IMR-90 (cell line): ENCODE data around the gene ZBTB7B. TPM values are rescaled to one million over a fixed set of nuclear protein-coding genes. Genes with fewer than 3 reads are reported as not detected.

Source experiments
- ATAC-seq: fragments of 200-7000 bp; cut with Tn5 transposase; 2 replicates; pipeline ENCODE4 v1.9.1; 2020; ENCODE audit warnings: low read depth, mild to moderate bottlenecking, moderate library complexity
- BruUV-seq: library from RNA; stranded (reverse); fragments of 400-500 nt; replicated peaks from 2 replicates; lab custom pipeline; 2021; lab: Mats Ljungman, UMichigan
- CTCF ChIA-PET: fragments of 300-600 bp; formaldehyde crosslinking; extraction: SDS; loops from one replicate; lab custom pipeline; 2021; ENCODE audit warnings: antibody characterized with exemption; lab: Yijun Ruan, JAX
- POLR2A ChIA-PET: fragments of 300-600 bp; sonication (Branson Sonifier 250); formaldehyde crosslinking; loops from one replicate; lab custom pipeline; 2022; ENCODE audit warnings: antibody characterized with exemption; ENCODE audit not compliant: unreplicated experiment; lab: Charles Lee
- DNase-seq: peaks from one replicate; pipeline ENCODE4 v3.0.0; 2013
- H2AFZ ChIP-seq: replicated peaks from 2 replicates; pipeline ENCODE3; 2013; ENCODE audit warnings: low read length, mild to moderate bottlenecking; ENCODE audit not compliant: poor library complexity
- H2AK5ac ChIP-seq: 2 replicates; pipeline ENCODE4 v1.6.1; 2013; ENCODE audit warnings: low read depth, low read length, inconsistent platforms
- H2AK9ac ChIP-seq: replicated peaks from 2 replicates; pipeline ENCODE3; 2013; ENCODE audit warnings: mild to moderate bottlenecking, low read depth, low read length, moderate library complexity; ENCODE audit not compliant: poor library complexity
- H2BK120ac ChIP-seq: 2 replicates; pipeline ENCODE4 v1.6.1; 2013; ENCODE audit warnings: low read depth, low read length, inconsistent platforms
- H2BK15ac ChIP-seq: 3 replicates; pipeline ENCODE4 v1.6.1; 2013; ENCODE audit warnings: low read depth, low read length, inconsistent platforms
- H2BK20ac ChIP-seq: 2 replicates; pipeline ENCODE4 v1.6.1; 2013; ENCODE audit warnings: low read depth, mild to moderate bottlenecking, inconsistent platforms, low read length, moderate library complexity
- H2BK5ac ChIP-seq: 2 replicates; pipeline ENCODE4 v1.6.1; 2013; ENCODE audit warnings: mild to moderate bottlenecking, low read depth, low read length, inconsistent platforms; ENCODE audit not compliant: poor library complexity, severe bottlenecking
- H3K14ac ChIP-seq: replicated peaks from 2 replicates; pipeline ENCODE4 v1.6.1; 2013; ENCODE audit warnings: low read depth, low read length, inconsistent platforms
- H3K18ac ChIP-seq: 2 replicates; pipeline ENCODE4 v1.6.1; 2013; ENCODE audit warnings: low read depth, low read length, control low read depth
- H3K23ac ChIP-seq: 2 replicates; pipeline ENCODE4 v1.6.1; 2013; ENCODE audit warnings: low read depth, low read length, inconsistent platforms
- H3K27ac ChIP-seq: 2 replicates; pipeline ENCODE4 v1.5.1; 2013; ENCODE audit warnings: mild to moderate bottlenecking, control low read depth, low read length; ENCODE audit not compliant: insufficient read depth
- H3K27me3 ChIP-seq: 2 replicates; pipeline ENCODE4 v1.6.1; 2013; ENCODE audit warnings: low read length; ENCODE audit not compliant: control insufficient read depth, insufficient read depth
- H3K36me3 ChIP-seq: 2 replicates; pipeline ENCODE4 v1.6.1; 2013; ENCODE audit warnings: low read length, mixed read lengths; ENCODE audit not compliant: control insufficient read depth, insufficient read depth
- H3K4ac ChIP-seq: 2 replicates; pipeline ENCODE4 v1.6.1; 2013; ENCODE audit warnings: low read depth, low read length, inconsistent platforms
- H3K4me1 ChIP-seq: 2 replicates; pipeline ENCODE4 v1.6.1; 2013; ENCODE audit warnings: low read length, mixed read lengths; ENCODE audit not compliant: control insufficient read depth, insufficient read depth
- H3K4me2 ChIP-seq: 2 replicates; pipeline ENCODE4 v1.6.1; 2013; ENCODE audit warnings: low read depth, mild to moderate bottlenecking, control low read depth, low read length, moderate library complexity
- H3K4me3 ChIP-seq: 2 replicates; pipeline ENCODE4 v1.5.1; 2013; ENCODE audit warnings: low read depth, mild to moderate bottlenecking, control low read depth, low read length, moderate library complexity; ENCODE audit not compliant: insufficient read depth
- H3K56ac ChIP-seq: 2 replicates; pipeline ENCODE4 v1.6.1; 2013; ENCODE audit warnings: low read length, inconsistent platforms; ENCODE audit not compliant: insufficient read depth; ENCODE audit errors: extremely low read depth
- H3K79me1 ChIP-seq, 2 experiments: 2 replicates each; pipeline ENCODE4 v1.6.1; 2013; ENCODE audit warnings: low read length in 2 of 2, inconsistent platforms in 1 of 2, low read depth in 1 of 2
- H3K9ac ChIP-seq: 2 replicates; pipeline ENCODE4 v1.6.1; 2013; ENCODE audit warnings: low read depth, low read length, control low read depth
- H3K9me1 ChIP-seq: 2 replicates; pipeline ENCODE4 v1.6.1; 2013; ENCODE audit warnings: low read length, inconsistent platforms; ENCODE audit not compliant: insufficient read depth
- H3K9me3 ChIP-seq: 2 replicates; pipeline ENCODE4 v1.6.1; 2013; ENCODE audit warnings: low read length; ENCODE audit not compliant: control insufficient read depth, insufficient read depth
- H4K20me1 ChIP-seq: 2 replicates; pipeline ENCODE4 v1.6.1; 2013; ENCODE audit warnings: low read length, inconsistent platforms; ENCODE audit not compliant: insufficient read depth
- H4K5ac ChIP-seq: 2 replicates; pipeline ENCODE4 v1.6.1; 2013; ENCODE audit warnings: mild to moderate bottlenecking, low read depth, low read length, control low read depth
- H4K8ac ChIP-seq, 2 experiments: 2 replicates each; pipeline ENCODE4 v1.6.1; 2013; ENCODE audit warnings: low read depth in 2 of 2, low read length in 2 of 2, control low read depth in 1 of 2, inconsistent platforms in 1 of 2
- H4K91ac ChIP-seq: 2 replicates; pipeline ENCODE4 v1.6.1; 2013; ENCODE audit warnings: low read depth, low read length, inconsistent platforms; ENCODE audit not compliant: insufficient read depth
- BHLHE40 ChIP-seq: fragments of 150-350 bp; IDR thresholded peaks from 2 replicates; pipeline ENCODE4 v1.6.1; 2016; ENCODE audit warnings: mild to moderate bottlenecking, low read depth, low read length
- CHD1 ChIP-seq: IDR thresholded peaks from 2 replicates; pipeline ENCODE4 v1.6.1; 2012; ENCODE audit warnings: low read depth, low read length, improper control_type of control experiment
- NFE2L2 ChIP-seq: fragments of 150-350 bp; IDR thresholded peaks from 2 replicates; pipeline ENCODE4 v1.6.1; 2016; ENCODE audit warnings: low read depth, mild to moderate bottlenecking, low read length
- POLR2A ChIP-seq: IDR thresholded peaks from 2 replicates; pipeline ENCODE4 v1.6.1; 2012; ENCODE audit warnings: mild to moderate bottlenecking, low read depth, low read length
- RAD21 ChIP-seq: IDR thresholded peaks from 2 replicates; pipeline ENCODE4 v1.6.1; 2012; ENCODE audit warnings: low read length, improper control_type of control experiment
- RFX5 ChIP-seq: IDR thresholded peaks from 2 replicates; pipeline ENCODE4 v1.8.0; 2012; ENCODE audit warnings: low read depth, mild to moderate bottlenecking, low read length, moderate library complexity
- WGBS, 2 experiments: methylation state at CpG; one replicate each; pipeline versions ENCODE4 v1.1.5 to v1.1.7; 2013; ENCODE audit warnings: missing lambda C conversion rate in 2 of 2; ENCODE audit not compliant: insufficient read length in 1 of 2; ENCODE audit errors: extremely low coverage in 2 of 2; 5-methylcytosine and 5-hydroxymethylcytosine counted together
- dilution Hi-C: fragments of 300-500 bp; cut with HindIII; formaldehyde crosslinking; loops from one replicate; pipeline ENCODE4 v1.14.3; 2018; ENCODE audit warnings: low sequenced_read_pairs; ENCODE audit not compliant: unreplicated experiment
- in situ Hi-C: fragments of 300-500 bp; cut with MboI; formaldehyde crosslinking; loops from 3 replicates; pipeline ENCODE4 v1.14.3; 2019; ENCODE audit warnings: low sequenced_read_pairs, inconsistent platforms, mixed read lengths
- intact Hi-C: fragments of 100-400 bp; cut with micrococcal nuclease; formaldehyde crosslinking; loops from 2 replicates; pipeline ENCODE4 v1.10.0; 2022
- polyA plus RNA-seq, 3 experiments: library from polyadenylated mRNA; depleted of rRNA; stranded (reverse); fragments of >200 nt; gene quantifications; 2 replicates each; pipeline ENCODE4 v1.2.3, GENCODE V29; 2012; ENCODE audit warnings: low replicate concordance in 1 of 3
- total RNA-seq: library from RNA; depleted of rRNA; stranded (reverse); fragments of >200 nt; gene quantifications from 2 replicates; pipeline ENCODE4 v1.2.3, GENCODE V29; 2012
- TF ChIP-seq, protein P1 (sequence below): fragments of 150-350 bp; IDR thresholded peaks from 2 replicates; pipeline ENCODE4 v1.6.1; 2016; ENCODE audit warnings: low read depth, mild to moderate bottlenecking, low read length, moderate library complexity, borderline replicate concordance
- TF ChIP-seq, protein P2 (sequence below): fragments of 150-350 bp; IDR thresholded peaks from 2 replicates; pipeline ENCODE4 v1.6.1; 2017; ENCODE audit warnings: mild to moderate bottlenecking, antibody characterized with exemption, low read length, low read depth

ZBTB7B gene
- total and polyA plus RNA-seq, 2 of the 4 experiments (the other 2 are of a cell fraction), result 7.7 to 17.4 TPM

DNA sequence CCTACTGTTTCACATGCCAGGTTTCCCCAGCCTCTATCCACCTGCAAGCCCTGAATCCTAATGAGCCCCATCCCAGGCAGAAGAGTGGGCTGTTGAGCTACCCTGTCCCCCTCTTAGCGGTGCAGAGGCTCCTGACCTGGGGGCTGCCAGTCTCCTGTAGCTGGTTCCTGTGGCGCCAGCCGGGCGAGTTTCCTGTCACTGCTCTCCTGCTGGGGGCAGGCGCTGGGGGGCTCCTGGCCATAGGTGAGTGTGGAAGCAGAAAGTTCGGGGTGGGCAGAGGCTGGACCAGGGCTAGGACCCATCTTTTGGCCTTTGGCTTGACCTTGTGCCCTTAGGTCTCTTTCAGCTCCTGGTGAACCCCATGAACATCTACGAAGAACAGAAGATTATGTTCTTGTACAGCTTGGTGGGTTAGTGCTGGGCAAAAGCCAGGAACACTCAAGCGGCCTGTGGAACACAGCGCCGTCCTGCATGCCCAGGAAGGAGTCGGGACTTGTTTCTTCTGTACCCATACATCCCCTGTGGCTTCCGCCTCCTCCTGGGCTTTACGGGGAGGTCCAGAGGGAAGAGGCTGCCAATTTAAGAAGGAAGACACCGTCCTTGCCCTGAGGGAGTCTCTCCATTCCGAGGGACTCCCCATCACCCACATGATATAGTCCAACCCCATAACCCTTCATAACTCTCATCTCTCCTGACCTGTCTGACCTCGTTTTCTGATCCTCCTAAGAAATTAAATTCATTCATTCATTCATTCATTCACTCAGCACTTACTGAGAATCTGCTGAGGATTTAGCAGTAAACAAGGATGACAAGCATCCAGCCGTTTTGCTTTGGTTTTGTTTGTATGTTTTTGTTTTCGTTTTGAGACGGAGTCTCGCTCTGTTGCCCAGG is 32.0 kb downstream of the ZBTB7B start (continued):
- TF ChIP-seq, protein P1, sequence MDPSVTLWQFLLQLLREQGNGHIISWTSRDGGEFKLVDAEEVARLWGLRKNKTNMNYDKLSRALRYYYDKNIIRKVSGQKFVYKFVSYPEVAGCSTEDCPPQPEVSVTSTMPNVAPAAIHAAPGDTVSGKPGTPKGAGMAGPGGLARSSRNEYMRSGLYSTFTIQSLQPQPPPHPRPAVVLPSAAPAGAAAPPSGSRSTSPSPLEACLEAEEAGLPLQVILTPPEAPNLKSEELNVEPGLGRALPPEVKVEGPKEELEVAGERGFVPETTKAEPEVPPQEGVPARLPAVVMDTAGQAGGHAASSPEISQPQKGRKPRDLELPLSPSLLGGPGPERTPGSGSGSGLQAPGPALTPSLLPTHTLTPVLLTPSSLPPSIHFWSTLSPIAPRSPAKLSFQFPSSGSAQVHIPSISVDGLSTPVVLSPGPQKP, result no peak

DNA sequence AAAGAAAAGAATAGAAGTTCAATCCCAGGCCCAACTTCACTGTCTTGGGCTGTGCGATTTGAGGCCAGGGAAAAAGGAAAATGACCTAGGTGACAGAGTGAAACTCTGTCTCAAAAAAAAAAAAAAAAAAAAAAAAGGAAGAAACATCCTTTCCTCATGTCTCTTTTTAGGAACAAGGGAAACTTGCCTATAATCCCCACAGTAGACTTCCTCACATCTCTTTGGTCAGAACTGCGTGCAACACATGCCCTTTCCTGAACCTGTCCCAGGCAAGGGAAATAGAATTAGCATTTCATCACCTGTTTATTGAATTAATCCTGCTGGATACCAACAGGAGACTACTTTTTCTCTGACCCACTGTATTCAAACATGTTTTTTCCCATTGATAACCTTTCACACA is 33.3 kb downstream of the ZBTB7B start:
- Histone ChIP-seq H2BK5ac (no peak overlapping the region), H3K79me1 (no peaks in the 10 kb centered on the region), H3K9ac (no peak overlapping the region), H3K23ac (no peak overlapping the region), H2BK15ac (no peak overlapping the region), H4K91ac (no peak overlapping the region), H2BK120ac (no peak overlapping the region), H3K4me2 (no peak overlapping the region), H2AK9ac (no peak overlapping the region), H2AK5ac (no peak overlapping the region), H3K27ac (no peak overlapping the region), H3K4ac (no peak overlapping the region), H3K4me3 (no peak overlapping the region), H2AFZ (no peak overlapping the region), H4K5ac (no peak overlapping the region), H4K8ac (no peak overlapping the region), H3K4me1 (peaks cover 1% of the 10 kb centered on the region; the same call in 1 of the 2 replicates), H3K9me3 (no peaks in the 10 kb centered on the region), H3K36me3 (no peaks in the 10 kb centered on the region), H3K14ac (no peak overlapping the region), H2BK20ac (no peak overlapping the region), H3K56ac (no peak overlapping the region), H3K27me3 (peaks cover 37% of the 10 kb centered on the region), H3K9me1 (peaks cover 6% of the 10 kb centered on the region; the same call in 1 of the 2 replicates), H3K18ac (no peak overlapping the region), H4K20me1 (no peaks in the 10 kb centered on the region)
- BruUV-seq, result no TSS peak
- TF ChIP-seq RFX5, result no peak
- no peak for TF ChIP-seq NFE2L2
- TF ChIP-seq BHLHE40, result no peak
- no peak for TF ChIP-seq POLR2A
- TF ChIP-seq, protein P2, sequence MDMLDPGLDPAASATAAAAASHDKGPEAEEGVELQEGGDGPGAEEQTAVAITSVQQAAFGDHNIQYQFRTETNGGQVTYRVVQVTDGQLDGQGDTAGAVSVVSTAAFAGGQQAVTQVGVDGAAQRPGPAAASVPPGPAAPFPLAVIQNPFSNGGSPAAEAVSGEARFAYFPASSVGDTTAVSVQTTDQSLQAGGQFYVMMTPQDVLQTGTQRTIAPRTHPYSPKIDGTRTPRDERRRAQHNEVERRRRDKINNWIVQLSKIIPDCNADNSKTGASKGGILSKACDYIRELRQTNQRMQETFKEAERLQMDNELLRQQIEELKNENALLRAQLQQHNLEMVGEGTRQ, result no peak
- TF ChIP-seq RAD21, result no peak
- no peak for TF ChIP-seq CHD1
- intact Hi-C loops (no loop called here), dilution Hi-C loops (no loop called here), in situ Hi-C loops (no loop called here)
- ATAC-seq (no peak), DNase-seq (no peak)
- 100% methylated on average over 1 of the region's 2 CpGs; no CpG with 5 or more reads in 1 of the 2 experiments for WGBS, 2 experiments
- ChIA-PET CTCF (no interaction called here), POLR2A (no interaction called here)
